Stimulated activated CD4-positive, alpha-beta T cell treated with anti-CD3 and anti-CD28 coated beads, Interleukin-2, amount 100 ng/mL, for 48 hours (primary cell): Measurements from ENCODE around the gene ANKRD44.
A peak's percentile ranks its signal among the peaks of the same experiment; 100 is the strongest.

Experiments used
- DNase-seq, 2 donors: peaks; one replicate each; pipeline ENCODE4 v3.0.0-alpha.2; 2020

ANKRD44 gene

DNA sequence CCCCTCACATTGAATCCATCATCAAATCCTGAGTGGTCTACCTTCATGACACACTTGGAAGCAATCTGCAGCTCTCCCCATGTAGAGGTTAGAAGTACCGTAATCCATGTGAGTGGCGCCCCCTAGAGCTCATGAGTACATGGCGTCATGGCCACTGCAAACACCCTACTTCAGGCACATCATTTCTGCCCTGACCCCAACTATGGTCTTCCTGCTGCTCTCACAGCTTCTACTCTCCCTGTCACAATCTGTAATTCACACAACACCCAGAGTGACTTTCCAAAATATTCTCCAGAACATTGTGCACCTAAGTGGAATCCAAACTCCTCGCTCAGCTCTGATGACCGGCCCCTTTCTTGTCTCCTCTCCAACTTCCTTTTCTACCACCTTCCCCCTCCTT, 141.9 kb downstream of the ANKRD44 start:
- DNase-seq = peak; percentile 73 to 75

DNA sequence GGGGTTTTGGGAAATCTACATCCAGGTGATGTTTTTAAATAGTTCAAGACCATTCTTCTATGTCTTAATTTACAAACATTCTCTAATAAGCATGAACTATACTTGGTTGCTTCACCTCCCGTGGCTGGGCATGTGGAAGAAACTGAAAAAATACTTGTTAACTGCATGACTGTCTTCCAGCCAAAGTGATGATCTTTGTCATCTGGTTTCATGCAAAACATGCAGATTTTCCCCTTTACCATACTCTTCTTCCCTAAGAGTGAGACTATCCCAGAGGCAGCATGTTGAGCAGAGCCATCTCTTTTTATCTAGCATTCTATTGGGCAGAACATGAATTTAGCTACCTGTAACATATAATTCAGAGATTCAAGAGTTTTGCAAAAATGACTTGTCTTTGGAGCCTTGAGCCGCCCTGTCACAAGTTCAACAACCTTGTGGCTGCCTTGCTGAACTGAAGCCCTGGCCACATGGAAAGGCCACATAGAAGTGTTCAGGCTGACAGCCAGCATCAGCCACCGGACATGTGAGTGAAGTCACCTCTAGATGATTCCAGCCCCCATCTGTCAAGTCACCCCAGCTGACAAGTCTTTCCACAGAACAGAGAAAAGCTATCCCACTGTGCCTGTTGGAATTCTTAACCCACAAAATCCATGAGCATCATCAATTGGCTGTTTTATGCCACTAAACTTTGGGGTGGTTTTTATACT, 142.8 kb downstream of the ANKRD44 start:
- DNase-seq = no peak

- no peak for DNase-seq
Measured at GRCh38 chr2:197165020-197165419, 145.6 kb downstream of the ANKRD44 start.

DNA sequence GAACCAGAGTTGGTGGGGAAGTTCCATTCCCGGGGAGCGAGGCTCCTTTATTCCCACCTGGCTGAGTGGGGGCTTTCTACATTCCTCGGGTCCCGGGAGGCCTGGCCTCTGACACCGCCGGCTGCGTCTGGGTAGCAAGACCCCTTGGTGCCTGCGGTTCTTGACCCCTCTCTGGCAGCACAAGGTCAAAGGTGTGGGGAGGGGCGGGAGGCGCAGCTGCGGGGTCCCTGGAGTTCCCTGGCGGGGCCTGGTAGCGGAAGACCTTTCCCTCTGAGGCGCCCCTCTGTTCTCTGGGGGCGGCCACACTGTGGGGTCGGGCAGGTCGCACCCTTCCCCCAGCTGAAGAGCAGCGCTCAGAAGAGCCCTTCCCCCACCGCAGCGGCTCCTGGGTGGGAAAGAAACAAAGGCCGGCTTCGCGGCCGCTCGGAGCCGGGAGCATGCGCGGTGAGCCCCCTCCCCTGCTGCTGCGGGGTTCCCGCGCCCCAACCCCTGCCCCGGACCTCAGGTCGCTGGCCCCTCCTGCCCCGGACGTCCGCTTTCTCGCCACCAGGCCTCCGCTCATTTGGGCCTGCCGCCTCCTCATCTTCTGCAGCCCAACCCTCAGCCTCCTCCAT, 146.3 kb downstream of the ANKRD44 start:
- DNase-seq = no peak

GRCh38 chr2:197163712-197164140, 146.9 kb downstream of the ANKRD44 start:
- no peak for DNase-seq

DNA sequence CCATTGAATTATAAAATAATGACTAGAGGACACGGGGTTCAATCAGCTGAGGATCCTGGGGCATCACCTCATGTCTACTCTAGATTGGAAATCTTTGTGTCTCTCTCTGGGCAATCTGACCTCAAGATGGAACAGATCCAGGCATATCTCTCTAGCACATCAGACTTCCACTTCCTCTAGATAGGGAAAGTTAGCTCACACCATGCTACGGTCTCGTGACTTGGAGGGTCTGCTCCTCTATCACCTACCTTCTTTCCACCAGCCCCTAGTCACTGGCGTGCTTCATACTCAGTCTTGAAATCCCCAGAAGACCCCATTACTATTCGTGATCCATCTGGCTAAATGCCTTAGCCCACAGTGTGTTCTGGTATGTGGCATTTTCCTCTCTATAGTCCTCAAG, 148.8 kb downstream of the ANKRD44 start:
- DNase-seq = no peak

DNA sequence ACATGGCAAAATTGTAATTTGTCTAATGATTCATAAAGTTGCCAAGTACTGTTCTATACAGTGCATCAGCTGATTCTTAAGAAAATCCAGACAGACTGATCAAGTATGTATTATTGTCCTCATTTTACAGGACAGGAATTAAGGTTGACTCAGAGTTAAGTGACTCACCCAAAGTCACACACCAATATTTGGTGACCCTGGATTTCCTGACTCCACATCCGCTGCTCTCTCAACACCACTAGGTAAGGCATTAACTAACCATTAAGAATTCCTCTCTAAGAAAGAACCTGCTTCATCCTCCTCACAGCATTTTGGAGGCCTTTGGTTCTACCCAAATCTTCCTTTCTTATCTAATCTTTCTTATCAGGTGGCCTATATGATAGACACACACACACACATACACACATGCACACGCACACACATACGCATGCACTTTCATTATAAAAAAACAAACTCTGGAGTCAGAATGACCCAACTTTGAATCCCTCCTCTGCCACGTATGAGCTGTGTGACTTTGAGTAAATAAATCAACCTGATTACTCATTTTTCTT, 150.8 kb downstream of the ANKRD44 start:
- DNase-seq = peak in 1 of 2 donors; percentile 21

DNA sequence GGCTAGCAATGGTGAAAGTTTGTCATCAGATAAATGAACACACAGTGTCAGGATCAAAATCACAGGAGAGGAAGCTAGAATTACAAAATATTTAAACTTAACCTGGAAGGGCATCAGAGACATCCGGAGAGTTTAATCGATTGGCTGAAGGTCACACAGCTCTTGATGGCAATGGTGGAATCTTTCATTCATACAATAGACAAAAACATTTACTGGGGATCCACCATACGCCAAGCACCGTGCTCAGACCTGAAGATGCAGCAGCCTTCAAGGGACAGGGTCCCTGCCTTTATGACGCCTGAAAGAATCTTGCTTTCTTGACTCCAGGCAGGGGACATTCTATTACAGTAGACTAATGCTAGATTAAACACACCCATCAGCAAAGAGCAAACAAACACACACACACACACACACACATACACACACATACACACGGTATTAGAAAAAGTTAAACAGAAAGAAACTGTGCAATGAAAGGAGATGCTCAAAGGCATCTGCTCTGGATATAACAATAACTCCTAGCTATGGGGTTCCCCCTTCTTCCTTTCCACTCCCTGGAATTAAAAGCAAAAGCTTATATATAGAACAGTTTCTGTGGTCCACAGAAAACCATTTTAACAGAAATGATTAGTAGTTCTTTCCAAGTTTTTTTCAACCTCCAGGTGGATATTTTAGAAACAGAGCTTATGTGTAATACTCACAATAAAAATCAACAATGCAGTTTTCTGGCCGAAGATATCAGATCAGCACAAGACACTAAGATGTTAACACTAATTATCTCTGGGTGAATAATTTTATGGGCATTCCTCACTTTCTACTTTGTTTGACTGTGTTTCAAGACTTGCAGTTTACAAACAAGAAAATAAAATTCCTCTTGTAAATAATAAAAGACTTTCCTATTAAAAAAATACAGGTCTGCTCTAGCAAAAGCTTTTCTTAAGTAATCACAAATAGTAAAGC, 151.7 kb downstream of the ANKRD44 start:
- no peak for DNase-seq

GRCh38 chr2:197157879-197158537, 152.6 kb downstream of the ANKRD44 start:
- no peak for DNase-seq

GRCh38 chr2:197156771-197157170, 153.8 kb downstream of the ANKRD44 start:
- no peak for DNase-seq

GRCh38 chr2:197152451-197153228, 157.9 kb downstream of the ANKRD44 start:
- DNase-seq = no peak

DNA sequence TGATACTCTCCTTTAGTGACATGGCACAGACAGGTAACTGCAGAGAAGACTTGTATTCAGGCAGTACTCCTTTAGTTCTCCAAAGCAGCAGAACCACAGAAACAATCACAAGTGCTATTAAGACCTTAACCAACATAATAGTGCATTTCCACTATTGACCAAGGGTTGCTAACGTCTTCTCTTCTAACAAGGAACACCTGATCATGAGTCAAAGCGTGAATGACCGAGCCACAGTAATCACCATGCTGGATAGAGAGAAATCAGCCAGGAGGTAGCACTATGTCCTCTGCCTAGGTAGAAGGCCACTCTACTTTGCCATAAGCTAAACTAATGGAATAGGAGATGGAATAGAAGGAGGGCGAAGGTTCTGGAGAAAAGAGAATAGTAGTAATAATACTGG, 161.0 kb downstream of the ANKRD44 start:
- no peak for DNase-seq

GRCh38 chr2:197148401-197148800, 162.2 kb downstream of the ANKRD44 start:
- no peak for DNase-seq

DNA sequence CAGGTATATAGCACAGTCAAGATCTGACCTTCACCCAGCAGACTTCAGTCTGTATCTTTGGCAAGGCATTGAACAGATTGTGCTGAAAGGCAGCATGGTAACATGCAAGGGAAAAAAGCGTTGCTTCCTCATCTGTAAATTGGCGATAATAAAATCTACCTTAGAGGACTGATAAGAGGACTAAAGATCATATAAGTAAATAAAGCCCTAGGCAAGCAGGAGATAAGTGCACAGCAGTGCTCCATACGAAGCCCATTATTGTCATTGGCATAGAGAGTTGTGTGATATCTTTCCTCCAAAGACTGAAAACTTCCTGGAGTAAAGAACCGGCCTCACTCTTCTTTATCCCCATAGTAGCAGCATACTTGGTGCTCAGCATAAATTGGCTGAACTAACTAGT, 162.6 kb downstream of the ANKRD44 start:
- DNase-seq = no peak

- DNase-seq = no peak
Measured at GRCh38 chr2:197146995-197147394, 163.6 kb downstream of the ANKRD44 start.

GRCh38 chr2:197145471-197146056, 165.0 kb downstream of the ANKRD44 start:
- no peak for DNase-seq

DNA sequence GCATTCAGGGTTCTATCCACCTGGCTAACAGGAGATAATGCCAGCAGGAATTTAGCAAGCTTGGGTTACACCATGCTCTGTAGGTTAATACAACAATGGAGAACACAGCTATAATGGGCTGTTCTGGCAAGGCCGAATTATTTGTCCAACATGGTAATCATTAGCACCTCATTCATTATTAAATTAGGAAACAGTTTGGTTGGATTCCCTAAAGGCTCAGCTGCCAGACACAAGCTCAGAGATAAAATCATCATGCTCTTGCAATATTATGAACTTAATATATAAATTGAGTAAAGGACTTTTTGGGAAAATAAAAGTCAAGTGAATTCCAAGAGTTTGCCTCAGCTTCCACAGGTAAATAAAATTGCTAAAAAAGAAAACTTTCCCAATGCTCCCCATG, 166.4 kb downstream of the ANKRD44 start:
- no peak for DNase-seq

DNA sequence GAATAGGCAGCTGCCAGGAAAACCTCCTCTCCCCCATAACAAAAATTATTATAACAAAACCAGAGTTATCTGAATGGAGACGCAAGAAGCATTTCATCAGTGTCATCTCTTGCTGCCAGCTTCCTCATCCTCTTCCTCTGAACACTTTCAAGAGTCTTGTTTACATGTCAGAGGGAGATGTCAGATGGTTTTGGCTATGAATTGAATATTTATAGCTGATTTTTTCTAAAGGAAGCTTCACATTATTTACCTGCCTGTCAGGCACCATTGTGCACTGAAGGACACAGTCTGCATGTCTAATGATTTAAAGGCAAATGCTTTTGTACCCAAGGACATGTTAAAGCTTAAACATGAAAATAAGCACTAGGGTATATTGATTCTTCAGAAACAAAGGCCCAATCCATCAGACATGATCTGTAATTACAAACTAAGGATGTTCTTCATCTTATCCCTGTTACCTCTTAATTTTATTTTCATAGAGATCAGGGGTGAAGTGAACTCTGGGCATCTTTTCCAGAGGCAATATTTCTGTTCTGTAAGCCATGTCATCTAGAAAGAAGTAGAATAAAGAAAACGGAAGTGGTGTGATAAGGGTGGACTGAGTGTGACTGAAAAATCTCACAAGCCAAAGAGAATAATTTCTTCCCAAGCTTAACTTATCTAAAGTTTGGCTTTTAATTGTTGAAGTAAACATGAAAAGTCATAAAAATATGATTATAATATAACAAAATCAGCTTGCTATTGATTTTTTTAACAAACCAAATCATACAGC, 168.7 kb downstream of the ANKRD44 start:
- DNase-seq = no peak

GRCh38 chr2:197140045-197140444, 170.5 kb downstream of the ANKRD44 start:
- DNase-seq = no peak

- DNase-seq = no peak
Measured at GRCh38 chr2:197138506-197138905, 172.1 kb downstream of the ANKRD44 start.
